Activated effector memory CD4-positive, alpha-beta T cell treated with Interleukin-2 at 50 U/mL for 16 hours (primary cell): ENCODE measurements around the gene POU2AF3.

Experiments used
- DNase-seq: peaks from one replicate; pipeline ENCODE4 v3.0.0-alpha.2; 2020

Gene POU2AF3

GRCh38 chr11:111353776-111354600 lies 55.6 kb downstream of the POU2AF3 start:
- DNase-seq = no peak

DNA sequence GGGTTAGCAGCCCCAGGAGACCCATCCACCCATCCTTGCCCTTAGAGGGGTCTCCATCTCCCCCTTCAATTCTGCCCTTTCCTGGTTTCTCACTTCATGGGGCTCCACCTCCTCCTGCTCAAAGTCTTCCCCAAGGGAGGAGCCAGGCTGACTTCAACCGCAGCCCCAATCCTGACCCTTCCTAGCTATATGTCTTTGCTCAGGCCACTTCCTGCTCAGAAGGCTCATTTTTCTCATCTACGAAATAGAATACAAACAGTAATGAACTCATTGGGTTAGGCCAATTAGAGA lies 56.2 kb downstream of the POU2AF3 start:
- no peak for DNase-seq

DNA sequence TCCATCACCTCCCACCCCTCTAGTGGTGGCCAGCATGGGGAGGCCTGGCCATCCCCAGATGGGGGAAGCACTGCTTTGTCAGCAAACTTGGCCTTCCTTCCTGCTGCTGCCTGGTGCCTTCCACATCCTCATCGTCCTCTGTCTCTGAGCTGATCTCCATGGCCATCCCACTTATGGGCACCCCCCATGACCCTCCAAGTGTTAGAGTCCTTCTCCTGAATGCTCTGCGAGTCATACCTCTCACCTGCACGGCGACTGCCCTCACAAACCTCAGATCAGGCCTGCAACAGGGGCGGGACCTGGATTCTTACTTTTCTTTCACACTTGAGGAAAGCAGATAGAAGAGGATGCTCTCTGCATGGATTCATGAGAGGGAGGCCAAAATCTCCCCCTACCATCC lies 56.8 kb downstream of the POU2AF3 start:
- DNase-seq = no peak

DNA sequence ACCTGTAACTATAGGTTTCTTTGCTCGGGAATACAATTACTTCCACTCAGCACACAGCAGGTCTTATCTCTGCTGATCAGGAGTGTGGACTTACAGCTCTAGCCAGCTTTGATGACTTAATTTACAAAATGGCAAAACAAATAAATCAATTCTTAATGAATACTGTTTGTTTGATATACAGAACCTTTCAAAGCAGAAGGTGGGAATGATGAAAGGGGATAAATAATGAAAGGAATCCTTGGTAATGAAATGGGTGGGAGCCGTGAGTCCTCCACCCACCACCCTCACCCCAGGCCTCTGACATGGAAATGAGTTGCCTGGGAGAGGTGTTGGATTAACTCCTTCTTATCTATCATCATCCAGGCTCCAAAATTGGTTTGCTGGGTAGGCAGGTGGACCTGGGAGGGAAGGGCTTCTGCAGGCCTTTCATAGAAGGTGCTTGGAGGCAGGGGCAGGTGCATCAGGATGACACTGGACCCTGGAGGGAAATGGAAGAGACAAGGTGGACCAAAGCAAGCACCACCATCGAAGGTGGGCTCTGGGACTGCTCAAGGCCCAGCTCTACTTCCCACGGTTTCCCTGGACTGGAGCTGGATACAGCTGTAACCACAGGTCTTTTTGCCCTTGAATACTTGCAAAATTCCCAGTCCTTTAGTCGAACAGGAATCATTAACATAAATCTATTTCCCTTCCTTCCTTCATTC lies 57.8 kb downstream of the POU2AF3 start:
- no peak for DNase-seq

- no peak for DNase-seq
These were observed 58.3 kb downstream of the POU2AF3 start for GRCh38 chr11:111356660-111357048.

DNA sequence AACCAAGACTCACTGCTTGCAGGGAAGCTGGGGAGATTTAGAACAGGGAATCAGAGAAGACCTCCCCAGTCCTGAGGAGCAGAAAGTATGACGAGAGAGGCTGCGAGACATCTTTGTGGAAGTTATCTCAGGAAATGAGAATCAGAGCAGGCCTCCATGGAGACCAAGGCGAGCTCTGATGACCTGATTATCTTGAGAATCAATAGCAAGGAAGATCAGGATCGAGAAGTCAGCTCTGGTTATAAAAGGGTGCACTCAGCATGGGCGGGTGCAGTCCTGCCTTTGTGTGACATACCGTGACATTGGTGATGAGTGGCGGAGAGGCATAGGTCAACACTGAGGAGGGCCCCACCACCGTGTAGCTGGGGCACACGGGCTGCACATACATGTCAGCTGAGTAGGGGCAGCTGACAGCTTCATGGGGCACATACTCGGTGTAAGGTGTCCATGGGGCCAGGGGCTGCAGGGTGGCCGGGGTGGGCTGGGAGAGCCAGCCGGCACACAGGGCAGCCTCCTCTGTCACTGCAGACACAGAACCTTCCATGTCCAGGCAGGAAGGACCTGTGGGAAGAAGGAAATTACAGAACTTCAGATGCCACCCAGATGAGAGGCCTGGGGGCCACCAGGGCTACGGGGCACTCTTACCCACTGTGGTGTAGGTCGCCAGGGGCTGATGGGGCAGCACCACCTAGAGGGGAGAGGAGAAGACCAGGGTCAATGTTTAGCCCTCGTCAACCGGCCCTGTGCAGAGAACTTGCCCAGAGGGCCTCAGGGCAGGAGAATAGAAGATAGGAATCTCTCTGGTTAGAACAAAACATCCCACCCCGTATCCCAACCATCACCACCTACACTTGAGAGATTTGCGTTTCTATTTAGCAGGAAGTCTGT lies 59.0 kb downstream of the POU2AF3 start:
- no peak for DNase-seq
